HEK293 (cell line): Measurements from ENCODE around the gene PCYOX1L.

Experiments used
- ATF2 ChIP-seq: fragments of 450-650 bp; formaldehyde crosslinking; IDR thresholded peaks from 2 replicates; pipeline ENCODE4 v1.5.1; 2016; ENCODE audit warnings: missing biosample characterization, missing genetic modification characterization, low read depth
- EGR2 ChIP-seq: fragments of 450-650 bp; formaldehyde crosslinking; IDR thresholded peaks from 2 replicates; pipeline ENCODE4 v1.5.1; 2016; ENCODE audit warnings: low read depth, missing biosample characterization, missing genetic modification characterization
- OSR2 ChIP-seq: fragments of 450-650 bp; formaldehyde crosslinking; IDR thresholded peaks from 2 replicates; pipeline ENCODE4 v1.5.1; 2016; ENCODE audit warnings: missing biosample characterization, missing genetic modification characterization
- SCRT2 ChIP-seq: fragments of 450-650 bp; formaldehyde crosslinking; IDR thresholded peaks from 2 replicates; pipeline ENCODE4 v1.5.1; 2016; ENCODE audit warnings: missing biosample characterization, missing genetic modification characterization
- SP7 ChIP-seq: fragments of 450-650 bp; formaldehyde crosslinking; IDR thresholded peaks from 2 replicates; pipeline ENCODE4 v1.5.1; 2016; ENCODE audit warnings: missing biosample characterization, missing genetic modification characterization
- ZBTB21 ChIP-seq: fragments of 450-650 bp; formaldehyde crosslinking; IDR thresholded peaks from 2 replicates; pipeline ENCODE4 v1.5.1; 2017; ENCODE audit warnings: missing biosample characterization, missing genetic modification characterization
- ZBTB6 ChIP-seq: fragments of 450-650 bp; formaldehyde crosslinking; IDR thresholded peaks from 2 replicates; pipeline ENCODE4 v1.5.1; 2017; ENCODE audit warnings: missing biosample characterization, missing genetic modification characterization
- ZEB2 ChIP-seq: fragments of 450-650 bp; formaldehyde crosslinking; IDR thresholded peaks from 2 replicates; pipeline ENCODE4 v1.5.1; 2016; ENCODE audit warnings: missing biosample characterization, missing genetic modification characterization
- ZFP3 ChIP-seq: fragments of 450-650 bp; formaldehyde crosslinking; IDR thresholded peaks from 2 replicates; pipeline ENCODE4 v1.5.1; 2016; ENCODE audit warnings: low read depth, missing biosample characterization, missing genetic modification characterization
- ZNF169 ChIP-seq: fragments of 450-650 bp; formaldehyde crosslinking; IDR thresholded peaks from 2 replicates; pipeline ENCODE4 v1.5.1; 2016; ENCODE audit warnings: missing biosample characterization, missing genetic modification characterization
- ZNF24 ChIP-seq: fragments of 450-650 bp; formaldehyde crosslinking; IDR thresholded peaks from 2 replicates; pipeline ENCODE4 v1.5.1; 2016; ENCODE audit warnings: missing biosample characterization, missing genetic modification characterization
- ZNF324 ChIP-seq: fragments of 450-650 bp; formaldehyde crosslinking; IDR thresholded peaks from 2 replicates; pipeline ENCODE4 v1.5.1; 2016; ENCODE audit warnings: missing biosample characterization, missing genetic modification characterization
- ZNF335 ChIP-seq: fragments of 450-650 bp; formaldehyde crosslinking; conservative IDR thresholded peaks from 2 replicates; pipeline ENCODE4 v1.5.1; 2016; ENCODE audit warnings: missing biosample characterization, missing genetic modification characterization
- ZNF398 ChIP-seq: fragments of 450-650 bp; formaldehyde crosslinking; IDR thresholded peaks from 2 replicates; pipeline ENCODE4 v1.5.1; 2017; ENCODE audit warnings: missing biosample characterization, missing genetic modification characterization
- ZNF433 ChIP-seq: fragments of 450-650 bp; formaldehyde crosslinking; IDR thresholded peaks from 2 replicates; pipeline ENCODE4 v1.5.1; 2016; ENCODE audit warnings: missing biosample characterization, missing genetic modification characterization, low read depth
- ZNF544 ChIP-seq: fragments of 450-650 bp; formaldehyde crosslinking; IDR thresholded peaks from 2 replicates; pipeline ENCODE4 v1.5.0; 2017; ENCODE audit warnings: missing biosample characterization, missing genetic modification characterization
- ZNF629 ChIP-seq: fragments of 450-650 bp; formaldehyde crosslinking; IDR thresholded peaks from 2 replicates; pipeline ENCODE4 v1.5.1; 2017; ENCODE audit warnings: missing biosample characterization, missing genetic modification characterization
- ZNF658 ChIP-seq: fragments of 450-650 bp; formaldehyde crosslinking; IDR thresholded peaks from 2 replicates; pipeline ENCODE4; 2016; ENCODE audit warnings: missing biosample characterization, missing genetic modification characterization
- ZNF660 ChIP-seq: fragments of 450-650 bp; IDR thresholded peaks from 2 replicates; pipeline ENCODE4 v1.5.1; 2018; ENCODE audit warnings: missing biosample characterization, mild to moderate bottlenecking, missing genetic modification characterization
- ZNF747 ChIP-seq: fragments of 450-650 bp; formaldehyde crosslinking; IDR thresholded peaks from 2 replicates; pipeline ENCODE4 v1.5.1; 2016; ENCODE audit warnings: missing biosample characterization, missing genetic modification characterization
- TF ChIP-seq, protein P1 (sequence below): fragments of 450-650 bp; formaldehyde crosslinking; IDR thresholded peaks from 2 replicates; pipeline ENCODE4 v1.5.1; 2016; ENCODE audit warnings: missing biosample characterization, missing genetic modification characterization
- TF ChIP-seq, protein P2 (sequence below): fragments of 450-650 bp; formaldehyde crosslinking; IDR thresholded peaks from 2 replicates; pipeline ENCODE4 v1.5.1; 2016; ENCODE audit warnings: missing biosample characterization, missing genetic modification characterization, borderline replicate concordance
- TF ChIP-seq, protein P3 (sequence below): fragments of 450-650 bp; formaldehyde crosslinking; IDR thresholded peaks from 2 replicates; pipeline ENCODE4 v1.5.1; 2017; ENCODE audit warnings: missing biosample characterization, missing genetic modification characterization

The PCYOX1L gene

GRCh38 chr5:149310947-149311658 lies 46.7 kb upstream of the PCYOX1L start (continued):
- no peak for TF ChIP-seq ZNF324 (tag by site-specific recombination)
- 0 out of 2 replicates have a peak, but pooled peaks have one; percentile 4 for TF ChIP-seq ZBTB21 (tag by site-specific recombination)
- no peak for TF ChIP-seq ZNF24 (tag by site-specific recombination)
- TF ChIP-seq ZEB2 (tag by site-specific recombination), result no peak
- TF ChIP-seq ZNF544 (tag by site-specific recombination), result no peak
- no peak for TF ChIP-seq ZFP3 (tag by site-specific recombination)
- peak; percentile 54; the same call in 1 of the 2 replicates for TF ChIP-seq SP7 (tag by site-specific recombination)
- TF ChIP-seq ZNF747, result no peak
- TF ChIP-seq ZNF433 (tag by site-specific recombination), result no peak
- no peak for TF ChIP-seq ZBTB6 (tag by site-specific recombination)
- peak; percentile 67; the same call in 1 of the 2 replicates for TF ChIP-seq SCRT2
- peak; percentile 31; the same call in 1 of the 2 replicates for TF ChIP-seq ZNF398 (tag by site-specific recombination)
- TF ChIP-seq, protein P1, sequence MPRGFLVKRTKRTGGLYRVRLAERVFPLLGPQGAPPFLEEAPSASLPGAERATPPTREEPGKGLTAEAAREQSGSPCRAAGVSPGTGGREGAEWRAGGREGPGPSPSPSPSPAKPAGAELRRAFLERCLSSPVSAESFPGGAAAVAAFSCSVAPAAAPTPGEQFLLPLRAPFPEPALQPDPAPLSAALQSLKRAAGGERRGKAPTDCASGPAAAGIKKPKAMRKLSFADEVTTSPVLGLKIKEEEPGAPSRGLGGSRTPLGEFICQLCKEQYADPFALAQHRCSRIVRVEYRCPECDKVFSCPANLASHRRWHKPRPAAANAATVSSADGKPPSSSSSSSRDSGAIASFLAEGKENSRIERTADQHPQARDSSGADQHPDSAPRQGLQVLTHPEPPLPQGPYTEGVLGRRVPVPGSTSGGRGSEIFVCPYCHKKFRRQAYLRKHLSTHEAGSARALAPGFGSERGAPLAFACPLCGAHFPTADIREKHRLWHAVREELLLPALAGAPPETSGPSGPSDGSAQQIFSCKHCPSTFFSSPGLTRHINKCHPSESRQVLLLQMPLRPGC (tag by site-specific recombination), result peak; percentile 76
- TF ChIP-seq, protein P2, sequence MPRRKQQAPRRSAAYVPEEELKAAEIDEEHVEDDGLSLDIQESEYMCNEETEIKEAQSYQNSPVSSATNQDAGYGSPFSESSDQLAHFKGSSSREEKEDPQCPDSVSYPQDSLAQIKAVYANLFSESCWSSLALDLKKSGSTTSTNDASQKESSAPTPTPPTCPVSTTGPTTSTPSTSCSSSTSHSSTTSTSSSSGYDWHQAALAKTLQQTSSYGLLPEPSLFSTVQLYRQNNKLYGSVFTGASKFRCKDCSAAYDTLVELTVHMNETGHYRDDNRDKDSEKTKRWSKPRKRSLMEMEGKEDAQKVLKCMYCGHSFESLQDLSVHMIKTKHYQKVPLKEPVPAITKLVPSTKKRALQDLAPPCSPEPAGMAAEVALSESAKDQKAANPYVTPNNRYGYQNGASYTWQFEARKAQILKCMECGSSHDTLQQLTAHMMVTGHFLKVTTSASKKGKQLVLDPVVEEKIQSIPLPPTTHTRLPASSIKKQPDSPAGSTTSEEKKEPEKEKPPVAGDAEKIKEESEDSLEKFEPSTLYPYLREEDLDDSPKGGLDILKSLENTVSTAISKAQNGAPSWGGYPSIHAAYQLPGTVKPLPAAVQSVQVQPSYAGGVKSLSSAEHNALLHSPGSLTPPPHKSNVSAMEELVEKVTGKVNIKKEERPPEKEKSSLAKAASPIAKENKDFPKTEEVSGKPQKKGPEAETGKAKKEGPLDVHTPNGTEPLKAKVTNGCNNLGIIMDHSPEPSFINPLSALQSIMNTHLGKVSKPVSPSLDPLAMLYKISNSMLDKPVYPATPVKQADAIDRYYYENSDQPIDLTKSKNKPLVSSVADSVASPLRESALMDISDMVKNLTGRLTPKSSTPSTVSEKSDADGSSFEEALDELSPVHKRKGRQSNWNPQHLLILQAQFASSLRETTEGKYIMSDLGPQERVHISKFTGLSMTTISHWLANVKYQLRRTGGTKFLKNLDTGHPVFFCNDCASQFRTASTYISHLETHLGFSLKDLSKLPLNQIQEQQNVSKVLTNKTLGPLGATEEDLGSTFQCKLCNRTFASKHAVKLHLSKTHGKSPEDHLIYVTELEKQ (tag by site-specific recombination), result no peak
- no peak for TF ChIP-seq ZNF658 (tag by site-specific recombination)
- TF ChIP-seq ATF2 (tag by site-specific recombination), result 0 out of 2 replicates have a peak, but pooled peaks have one; percentile 21
- TF ChIP-seq ZNF169, result no peak
- TF ChIP-seq ZNF629, result 0 out of 2 replicates have a peak, but pooled peaks have one; percentile 24
- TF ChIP-seq, protein P3, sequence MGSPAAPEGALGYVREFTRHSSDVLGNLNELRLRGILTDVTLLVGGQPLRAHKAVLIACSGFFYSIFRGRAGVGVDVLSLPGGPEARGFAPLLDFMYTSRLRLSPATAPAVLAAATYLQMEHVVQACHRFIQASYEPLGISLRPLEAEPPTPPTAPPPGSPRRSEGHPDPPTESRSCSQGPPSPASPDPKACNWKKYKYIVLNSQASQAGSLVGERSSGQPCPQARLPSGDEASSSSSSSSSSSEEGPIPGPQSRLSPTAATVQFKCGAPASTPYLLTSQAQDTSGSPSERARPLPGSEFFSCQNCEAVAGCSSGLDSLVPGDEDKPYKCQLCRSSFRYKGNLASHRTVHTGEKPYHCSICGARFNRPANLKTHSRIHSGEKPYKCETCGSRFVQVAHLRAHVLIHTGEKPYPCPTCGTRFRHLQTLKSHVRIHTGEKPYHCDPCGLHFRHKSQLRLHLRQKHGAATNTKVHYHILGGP (tag by site-specific recombination), result no peak
- 0 out of 2 replicates have a peak, but pooled peaks have one; percentile 9 for TF ChIP-seq EGR2 (tag by site-specific recombination)
- TF ChIP-seq ZNF660 (tag by site-specific recombination), result 0 out of 2 replicates have a peak, but pooled peaks have one; percentile 24
- TF ChIP-seq OSR2 (tag by site-specific recombination), result peak; percentile 65
- TF ChIP-seq ZNF335 (tag by site-specific recombination), result no peak
